Mammary epithelial cell (primary cell): ENCODE results near the gene CFAP43.

Experiments
- CTCF ChIP-seq, 2 donors: IDR thresholded peaks in 1 of 2; conservative IDR thresholded peaks in 1 of 2; 2 replicates each; pipeline ENCODE4 v1.5.1; 2011 to 2012; ENCODE audit warnings: inconsistent platforms in 2 of 2, low read length in 2 of 2, mild to moderate bottlenecking in 2 of 2, control low read depth in 1 of 2, low read depth in 1 of 2; ENCODE audit not compliant: insufficient read depth in 1 of 2; ENCODE audit errors: extremely low read depth in 1 of 2
- EZH2 ChIP-seq: IDR thresholded peaks from 2 replicates; pipeline ENCODE4 v1.6.1; 2012; ENCODE audit warnings: low read length, inconsistent platforms, borderline replicate concordance

- TF ChIP-seq EZH2: no peak
- TF ChIP-seq CTCF (conservative IDR thresholded peaks at IDR 0.05 in 1 of 2, IDR thresholded peaks at IDR 0.05 in 1 of 2; ENCODE audit: extremely low read depth in 1 of 2, insufficient read depth in 1 of 2, low read depth in 1 of 2, low read length in 2 of 2): no peak
Observed at GRCh38 chr10:104273286-104273685, 41.1 kb upstream of the CFAP43 start.
